Ramos (cell line): ENCODE results near the gene GGA1.
"Not testable (repeated sequence)": the region's sequence is repeated elsewhere in the genome, so short reads cannot be mapped to it uniquely, and the experiment has no call there.

Experiments
- in situ Hi-C: fragments of 300-500 bp; cut with MboI; formaldehyde crosslinking; loops from one replicate; pipeline ENCODE4 v1.14.3; 2022; ENCODE audit warnings: low sequenced_read_pairs; ENCODE audit not compliant: unreplicated experiment

The GGA1 gene

GRCh38 chr22:37569009-37569920 is 39.4 kb upstream of the GGA1 start:
- in situ Hi-C loops, result loop anchor here (10.0 kb wide), 1 partner anchor 254 kb away; no protein-coding TSS in a partner anchor

DNA sequence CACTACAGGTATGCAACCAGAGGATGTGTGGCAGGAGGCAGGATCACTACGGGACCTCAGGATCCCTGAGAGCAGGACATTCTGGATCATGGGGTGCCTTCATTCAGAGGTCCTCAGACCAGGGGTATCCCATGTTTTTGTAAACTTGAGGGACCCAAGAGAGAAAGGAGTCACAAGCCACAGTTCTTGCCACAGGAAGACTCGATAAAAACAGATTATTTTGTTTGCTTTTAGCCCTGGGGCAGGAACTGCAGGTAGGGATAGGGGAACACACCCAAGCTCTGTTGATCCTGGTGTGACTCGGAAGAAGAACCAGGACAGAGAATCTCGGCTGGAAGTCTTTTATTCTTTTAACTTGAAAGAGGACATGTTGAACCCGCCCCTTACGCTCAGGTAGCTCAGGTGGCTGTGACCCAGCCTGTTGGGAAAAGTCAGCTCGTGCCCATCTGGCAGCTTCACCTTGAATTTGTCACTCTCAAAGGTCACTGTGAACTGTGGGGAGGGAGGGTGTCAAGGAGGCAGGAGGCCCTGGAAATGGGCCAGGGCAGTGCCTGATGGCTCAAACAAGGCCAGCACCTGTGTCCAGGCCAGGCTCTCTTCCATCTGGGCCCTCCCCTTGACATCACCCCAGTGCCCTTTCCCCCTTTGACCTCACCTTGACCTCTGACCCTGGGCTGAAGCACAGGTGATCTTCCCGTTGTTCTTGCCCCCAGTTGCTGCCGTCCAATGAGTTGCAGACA is 38.5 kb upstream of the GGA1 start:
- in situ Hi-C loops, result loop anchor here (5.0 to 10.0 kb wide), 2 partner anchors 33 to 255 kb away; no protein-coding TSS in a partner anchor

DNA sequence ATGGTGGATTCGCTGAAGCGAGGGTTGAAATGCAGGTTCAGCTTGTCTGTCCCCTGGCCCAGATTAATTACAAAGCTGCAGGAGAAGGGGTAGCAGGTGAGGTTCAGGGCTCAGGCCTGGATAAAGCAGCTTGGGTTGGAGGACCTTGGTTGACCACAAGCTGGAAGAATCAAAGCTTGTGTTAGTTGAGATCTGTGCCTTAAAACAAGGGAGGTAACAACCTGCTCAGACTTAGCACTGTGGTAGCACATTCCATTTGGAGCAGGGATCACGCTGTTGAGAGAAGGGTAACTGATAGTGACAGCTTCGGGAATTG is 38.0 kb upstream of the GGA1 start:
- in situ Hi-C loops, result loop anchor here (5.0 kb wide), 1 partner anchor 33 kb away; no protein-coding TSS in a partner anchor

- in situ Hi-C loops, result loop anchor here (5.0 kb wide), 1 partner anchor 34 kb away; no protein-coding TSS in a partner anchor
These were observed 37.2 kb upstream of the GGA1 start for GRCh38 chr22:37571258-37571991.

- in situ Hi-C loops, result loop anchor here (5.0 kb wide), 1 partner anchor 35 kb away; no protein-coding TSS in a partner anchor
These were observed 36.7 kb upstream of the GGA1 start for GRCh38 chr22:37571992-37572373.

GRCh38 chr22:37575490-37576003 is 33.1 kb upstream of the GGA1 start:
- in situ Hi-C loops, result no loop called here

DNA sequence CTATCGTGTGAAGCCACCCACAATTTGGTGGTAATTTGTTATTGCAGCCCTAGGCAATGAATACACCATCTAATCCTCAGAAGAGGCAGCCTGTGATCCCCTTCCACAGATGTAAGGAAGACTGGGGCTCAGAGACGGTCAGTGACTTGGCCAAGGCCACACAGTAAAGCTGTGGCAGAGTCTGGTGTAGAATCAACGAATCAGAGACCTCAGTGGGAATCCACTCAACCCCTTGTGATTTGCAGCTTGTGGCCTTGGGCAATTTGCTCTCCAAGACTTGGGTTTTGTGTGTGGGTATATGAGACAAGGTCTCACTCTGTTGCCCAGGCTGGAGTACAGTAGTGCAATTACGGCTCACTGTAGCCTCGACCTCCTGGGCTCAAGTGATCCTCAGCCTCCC is 30.6 kb upstream of the GGA1 start:
- in situ Hi-C loops, result no loop called here

DNA sequence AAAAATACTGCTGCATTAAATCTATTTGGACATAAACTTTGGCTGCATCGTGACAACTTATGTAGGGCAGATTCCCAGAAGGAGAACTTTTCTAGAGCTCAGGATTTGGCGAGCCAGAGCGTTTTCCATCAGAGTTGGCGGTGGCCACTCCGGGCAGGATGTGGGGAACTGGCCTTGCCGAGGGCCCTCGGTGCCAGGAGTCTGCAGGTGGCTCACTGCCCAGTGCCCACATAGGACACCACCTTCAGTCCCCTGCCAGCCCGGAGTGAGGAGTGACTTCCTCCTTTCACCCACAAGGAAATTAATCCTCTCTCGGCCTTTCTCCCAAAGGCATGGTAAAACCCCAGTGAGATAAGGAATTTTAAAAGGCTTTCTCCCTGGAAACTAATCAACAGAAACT is 27.1 kb upstream of the GGA1 start:
- in situ Hi-C loops, result no loop called here

- in situ Hi-C loops, result no loop called here
These were observed 26.1 kb upstream of the GGA1 start for GRCh38 chr22:37582526-37582925.

- in situ Hi-C loops, result no loop called here
These were observed 20.0 kb upstream of the GGA1 start for GRCh38 chr22:37588546-37589215.

DNA sequence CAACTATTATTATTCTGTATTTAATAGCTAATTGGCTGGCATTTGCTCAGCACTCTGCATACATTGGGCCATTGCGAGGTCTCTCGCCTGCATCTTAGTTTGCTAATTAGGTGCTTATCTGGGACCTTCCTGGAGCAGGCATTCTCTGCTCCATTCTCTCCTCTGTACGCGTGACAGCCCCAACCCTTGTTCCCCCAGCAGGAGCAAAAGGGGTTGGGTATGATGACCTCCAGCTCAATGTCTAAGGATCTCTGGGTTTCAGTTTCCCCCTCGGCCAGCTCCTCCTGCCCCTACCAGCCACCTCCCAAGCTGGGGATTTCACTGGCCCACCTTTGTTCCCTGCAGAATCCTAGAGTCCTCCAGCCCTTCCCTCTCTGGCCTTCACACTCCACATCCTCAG is 19.0 kb upstream of the GGA1 start:
- in situ Hi-C loops, result no loop called here

DNA sequence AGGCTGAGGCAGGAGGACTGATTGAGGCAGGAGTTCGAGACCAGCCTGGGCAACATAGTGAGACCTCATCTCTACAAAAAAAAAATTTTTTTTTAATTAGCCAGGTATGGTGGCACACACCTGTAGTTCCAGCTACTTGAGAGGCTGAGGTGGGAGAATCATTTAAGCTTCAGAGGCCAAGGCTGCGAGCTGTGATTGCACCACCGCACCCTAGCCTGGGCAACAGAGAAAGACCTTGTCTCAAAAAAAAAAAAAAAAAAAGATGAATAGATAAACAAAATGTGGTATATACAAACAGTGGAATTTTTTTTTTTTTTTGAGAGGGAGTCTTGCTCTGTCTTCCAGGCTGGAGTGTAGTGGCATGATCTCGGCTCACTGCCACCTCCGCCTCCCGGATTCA is 17.6 kb upstream of the GGA1 start:
- in situ Hi-C loops, result not testable (repeated sequence)

DNA sequence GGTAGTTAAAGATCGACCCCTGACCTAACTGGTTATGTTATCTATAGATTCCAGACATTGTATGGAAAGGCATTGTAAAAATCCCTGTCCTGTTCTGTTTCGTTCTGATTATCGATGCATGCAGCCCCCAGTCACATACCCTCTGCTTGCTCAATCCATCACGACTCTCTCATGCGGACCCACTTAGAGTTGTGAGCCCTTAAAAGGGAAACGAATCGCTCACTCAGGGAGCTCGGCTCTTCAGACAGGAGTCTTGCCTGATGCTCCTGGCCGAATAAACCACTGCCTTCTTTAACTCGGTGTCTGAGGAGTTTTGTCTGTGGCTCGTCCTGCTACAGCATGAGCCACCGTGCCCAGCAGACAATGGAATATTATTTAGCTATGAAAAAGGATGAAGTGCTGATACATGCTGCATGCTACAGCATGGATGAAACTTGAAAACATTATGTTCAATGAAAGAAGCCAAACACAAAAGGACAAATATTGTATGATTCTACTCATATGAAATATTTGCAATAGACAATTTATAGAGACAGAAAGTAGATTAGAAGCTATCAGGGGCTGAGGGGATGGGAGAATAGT is 16.7 kb upstream of the GGA1 start:
- in situ Hi-C loops, result no loop called here

DNA sequence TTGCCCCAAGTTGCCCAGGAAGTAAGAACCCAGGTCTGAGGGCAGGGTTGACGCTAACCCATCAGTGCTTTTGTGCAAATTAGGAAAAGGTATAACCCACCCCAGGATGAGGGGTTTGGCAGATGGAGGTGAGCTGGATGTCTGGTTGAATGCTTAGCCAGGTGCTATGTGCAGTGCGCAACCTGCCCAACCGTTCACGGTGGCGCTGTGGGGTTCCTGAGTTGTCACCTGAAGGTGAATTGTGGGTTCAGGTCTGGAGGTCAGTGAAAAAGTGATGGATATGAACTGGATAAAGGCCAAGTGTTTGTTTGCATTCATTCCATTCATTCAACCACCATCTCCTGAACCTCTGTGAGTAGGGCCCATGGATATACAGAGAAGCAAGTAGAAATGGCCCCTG is 14.4 kb upstream of the GGA1 start:
- in situ Hi-C loops, result no loop called here

DNA sequence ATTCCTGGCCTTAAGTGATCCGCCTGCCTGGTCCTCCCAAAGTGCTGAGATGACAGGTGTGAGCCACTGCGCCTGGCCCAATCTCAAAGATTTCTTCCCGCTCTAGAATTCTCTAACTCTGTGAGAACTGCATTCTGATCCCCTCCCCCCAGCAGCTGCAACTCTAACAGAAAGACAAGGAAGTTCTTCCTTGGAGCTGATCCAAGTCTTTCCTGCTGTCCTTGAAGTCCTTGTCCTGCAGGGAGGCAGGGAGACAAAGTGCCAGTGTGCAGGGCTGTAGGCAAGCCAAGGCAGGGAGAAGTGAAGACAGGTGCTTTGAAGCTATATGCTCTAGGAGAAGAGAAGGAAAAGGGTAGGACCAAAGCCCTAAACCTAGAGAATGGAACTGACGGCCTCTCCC is 9.5 kb upstream of the GGA1 start:
- in situ Hi-C loops, result no loop called here

- in situ Hi-C loops, result no loop called here
These were observed 7.5 kb upstream of the GGA1 start for GRCh38 chr22:37601203-37601539.

GRCh38 chr22:37601540-37602442 is 6.8 kb upstream of the GGA1 start:
- in situ Hi-C loops, result no loop called here

DNA sequence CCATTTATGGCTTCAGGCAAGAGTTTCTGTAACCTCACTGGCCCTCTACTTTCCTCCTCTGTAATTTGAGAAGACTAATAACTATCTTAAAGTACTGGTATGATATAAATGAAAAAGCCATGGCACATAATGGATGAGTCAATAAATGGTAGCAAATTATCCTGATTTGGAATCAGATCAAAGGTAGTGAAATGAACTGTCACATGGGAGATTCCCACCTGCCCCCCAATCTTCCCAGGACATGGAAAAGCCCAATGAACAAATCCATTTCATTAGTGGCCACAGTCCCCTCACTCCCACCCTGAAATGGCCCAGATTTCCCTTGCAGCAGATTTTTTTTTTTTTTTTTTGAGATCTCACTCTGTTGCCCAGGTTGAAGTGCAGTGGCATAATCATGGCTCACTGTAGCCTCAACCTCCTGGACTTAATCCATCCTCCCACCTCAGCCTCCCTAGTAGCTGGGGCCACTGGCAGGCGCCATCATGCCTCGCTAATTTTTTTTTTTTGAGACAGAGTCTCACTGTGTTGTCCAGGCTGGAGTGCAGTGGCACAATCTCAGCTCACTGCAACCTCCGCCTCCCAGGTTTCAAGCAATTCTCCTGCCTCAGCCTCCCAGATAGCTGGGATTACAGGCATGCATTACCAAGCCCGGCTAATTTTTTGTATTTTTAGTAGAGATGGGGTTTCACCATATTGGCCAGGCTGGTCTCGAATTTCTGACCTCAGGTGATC is 5.9 kb upstream of the GGA1 start:
- in situ Hi-C loops, result not testable (repeated sequence)
